Lung microvascular endothelial cell (primary cell): ENCODE measurements around the gene VPS37C. TPM values are rescaled to one million over a fixed set of nuclear protein-coding genes. Genes with fewer than 3 reads are reported as not detected.

Source experiments
- DNase-seq, 2 donors: peaks; one replicate each; pipeline versions ENCODE4 v3.0.0 to v3.0.0-alpha.2; 2010; ENCODE audit warnings: low read depth in 2 of 2
- total RNA-seq: library from RNA; depleted of rRNA; stranded (reverse); fragments of >200 nt; gene quantifications from 2 replicates; pipeline ENCODE4 v1.2.1, GENCODE V29; 2014

The VPS37C gene
- total RNA-seq, 1 donor from 2014 or later = 6.2 TPM

DNA sequence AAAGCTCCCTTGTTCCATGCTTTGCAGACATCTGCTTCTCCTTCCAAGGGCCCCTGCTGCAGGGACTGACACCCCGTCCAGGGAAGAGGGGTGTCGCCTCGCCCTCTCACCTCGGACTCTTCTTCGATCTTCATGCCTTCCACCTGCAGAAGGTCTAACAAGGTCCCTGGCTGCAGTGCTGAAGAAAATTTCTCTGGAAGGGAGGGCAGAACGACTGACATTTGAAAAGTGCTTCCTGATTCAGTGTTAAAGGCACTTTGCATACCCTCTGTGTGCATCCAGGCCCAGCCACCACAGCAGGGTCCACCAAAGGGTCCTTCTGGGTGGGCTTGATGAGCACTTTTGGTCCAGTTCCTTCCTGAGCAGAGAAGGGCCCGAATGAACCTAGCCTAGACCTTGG lies 28.1 kb downstream of the VPS37C start:
- DNase-seq = no peak

DNA sequence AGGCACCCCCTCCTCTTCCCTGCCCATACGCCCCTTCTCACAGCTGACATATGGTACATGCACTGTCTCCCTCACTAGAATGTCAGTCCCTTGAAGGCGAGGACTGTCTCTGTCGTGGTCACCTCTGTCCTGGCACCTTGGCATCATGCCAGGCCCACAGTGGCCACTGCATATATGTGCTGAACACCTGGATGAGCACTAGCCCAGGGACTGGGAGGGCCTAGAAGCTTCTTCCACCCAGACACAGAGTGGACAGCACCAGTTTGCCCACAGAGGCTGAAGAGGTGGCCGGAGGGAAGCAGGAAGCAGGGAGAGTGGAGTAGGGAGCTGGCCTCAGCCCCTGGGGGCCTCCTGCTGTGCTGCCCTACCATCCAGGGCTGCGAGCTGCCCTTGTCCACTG lies 28.6 kb downstream of the VPS37C start:
- DNase-seq = no peak

DNA sequence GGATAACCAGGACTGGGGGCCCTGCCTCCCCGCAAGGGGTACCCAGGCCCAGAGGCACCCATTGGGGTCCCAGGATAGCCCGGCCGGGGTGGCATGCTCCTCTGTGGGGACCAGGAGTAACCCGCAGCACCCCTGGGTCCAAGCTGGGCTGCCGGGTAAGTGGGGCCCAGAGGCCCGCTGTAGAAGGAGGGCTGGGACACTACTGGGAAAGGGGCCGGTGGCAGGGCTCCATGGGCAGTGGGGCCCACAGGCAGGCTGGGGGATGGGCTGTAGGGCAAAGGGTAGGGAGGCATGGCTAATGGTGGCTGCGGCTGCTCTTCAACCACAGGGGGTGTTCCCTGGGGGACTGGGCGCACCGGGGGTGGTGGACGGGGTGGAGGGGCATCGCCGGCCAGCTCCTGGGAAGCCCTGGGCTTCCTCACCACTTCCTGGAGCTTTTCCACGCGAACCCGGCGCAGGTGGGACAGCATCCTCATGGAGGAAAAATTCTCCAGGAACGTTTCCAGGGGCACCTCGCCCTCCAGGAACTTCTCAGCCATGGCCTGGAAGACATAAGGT lies 29.1 kb downstream of the VPS37C start:
- DNase-seq = no peak

DNA sequence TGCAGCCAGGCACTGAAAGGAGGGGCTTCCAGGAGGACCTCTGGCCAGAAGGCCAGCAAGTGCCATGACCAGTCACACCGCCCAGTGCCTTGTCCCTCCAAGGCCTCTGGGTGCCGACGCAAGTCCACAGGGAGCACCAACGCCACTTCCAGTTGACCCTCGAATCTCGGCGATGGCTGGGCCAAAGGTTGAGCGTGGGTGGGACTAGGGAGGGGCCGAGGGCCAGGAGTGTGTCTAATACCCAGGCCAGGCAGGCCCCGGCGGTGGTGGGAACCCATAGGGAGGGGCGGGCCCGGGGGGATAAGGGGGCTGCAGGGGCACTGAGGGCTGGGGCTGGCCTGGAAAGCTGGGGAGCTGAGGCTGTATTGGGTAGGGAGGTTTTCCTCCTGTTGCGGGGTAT lies 29.6 kb downstream of the VPS37C start:
- DNase-seq = no peak

DNA sequence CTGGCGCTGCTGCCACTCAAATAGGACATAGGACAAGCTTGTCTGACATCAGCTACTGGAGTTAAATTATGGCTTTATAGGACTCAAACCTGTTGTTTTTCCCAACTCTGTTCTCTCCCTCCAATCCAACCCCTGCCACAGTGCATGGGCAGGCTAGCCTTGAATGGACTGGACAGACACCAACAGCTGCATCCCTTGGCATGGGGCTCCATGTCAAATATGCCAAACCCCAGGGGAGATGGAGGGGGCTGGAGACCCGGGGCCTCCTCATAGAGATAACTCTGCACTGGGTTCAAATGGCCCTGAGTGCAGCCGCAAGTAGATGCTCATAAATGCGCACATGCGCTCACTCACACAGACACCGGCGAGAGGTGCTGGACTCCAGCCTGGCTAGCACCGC lies 30.0 kb downstream of the VPS37C start:
- no peak for DNase-seq

DNA sequence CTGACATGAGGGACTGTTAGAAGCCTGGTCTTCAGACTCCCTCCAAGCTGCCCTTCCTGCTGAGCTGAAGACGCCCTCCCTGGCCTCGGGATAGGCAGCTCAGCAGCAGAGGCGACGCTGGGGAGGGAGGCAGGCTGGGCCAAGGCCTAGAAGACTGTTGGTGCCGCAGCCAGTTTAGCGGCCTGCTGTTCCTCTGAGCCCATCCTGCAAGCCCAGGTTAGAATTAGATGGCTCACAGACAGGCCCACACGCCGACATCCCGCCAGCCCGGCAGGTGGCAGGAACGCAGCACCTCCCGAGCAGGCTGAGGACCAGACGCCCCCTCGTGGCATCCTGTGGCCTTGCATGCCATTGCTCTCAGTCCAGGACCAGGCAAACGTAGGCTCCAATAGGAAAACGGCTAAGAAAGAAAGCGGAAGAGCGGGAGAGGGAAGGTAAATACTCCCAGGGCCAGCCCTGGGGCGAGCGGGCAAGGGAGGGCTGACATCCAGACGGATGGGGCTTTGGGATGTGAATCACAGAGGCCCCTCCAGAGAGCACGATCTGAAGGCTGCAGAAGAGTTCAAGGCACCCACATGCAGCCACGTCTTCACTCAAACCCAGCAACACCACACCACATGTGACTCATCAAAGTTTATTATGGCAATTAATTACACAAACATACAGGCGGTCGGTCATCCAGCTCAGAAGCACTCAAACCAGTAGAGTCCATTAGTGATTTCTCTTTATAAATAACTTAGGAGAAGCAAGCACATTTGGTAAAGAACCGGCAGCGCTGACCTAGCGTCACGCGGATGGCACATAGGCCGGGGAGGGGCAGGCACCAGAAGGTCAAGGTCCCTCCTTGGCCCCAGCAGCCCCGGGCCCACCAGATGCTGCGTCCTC lies 31.3 kb downstream of the VPS37C start:
- peak; percentile 91 to 93 for DNase-seq

DNA sequence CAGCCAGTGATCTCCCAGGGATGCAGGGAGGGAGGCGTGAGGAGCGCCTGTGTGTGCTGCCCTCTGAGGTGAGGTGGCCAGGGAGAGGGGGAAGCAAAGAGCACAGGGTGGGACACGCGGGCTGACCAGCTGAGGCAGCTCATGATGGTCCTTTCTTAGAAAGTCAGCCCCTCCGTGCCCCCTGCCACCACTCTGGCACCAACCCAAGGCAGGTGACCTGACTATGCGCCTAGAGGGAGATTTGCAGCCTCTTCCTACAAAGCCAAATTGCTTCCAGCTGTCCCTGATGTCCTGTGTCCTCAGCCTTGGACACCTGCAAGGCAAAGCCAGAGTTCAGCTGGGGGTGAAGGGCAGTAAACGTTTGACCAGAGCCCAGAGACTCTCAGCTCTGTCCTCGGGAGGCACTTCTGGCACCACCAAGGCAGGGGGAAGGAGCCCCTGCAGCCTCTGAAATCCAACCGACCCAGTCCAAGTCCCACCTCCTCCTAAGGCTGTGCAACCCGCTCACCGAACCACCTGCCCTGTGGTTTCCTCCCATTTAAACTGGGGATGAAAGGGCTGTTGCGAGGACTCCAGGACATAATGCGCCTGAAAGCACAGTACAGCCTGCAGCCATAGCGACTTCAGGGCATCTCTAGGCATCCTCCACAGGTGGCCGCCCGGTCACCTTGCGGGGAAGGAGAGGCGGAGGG lies 32.1 kb downstream of the VPS37C start:
- no peak for DNase-seq

DNA sequence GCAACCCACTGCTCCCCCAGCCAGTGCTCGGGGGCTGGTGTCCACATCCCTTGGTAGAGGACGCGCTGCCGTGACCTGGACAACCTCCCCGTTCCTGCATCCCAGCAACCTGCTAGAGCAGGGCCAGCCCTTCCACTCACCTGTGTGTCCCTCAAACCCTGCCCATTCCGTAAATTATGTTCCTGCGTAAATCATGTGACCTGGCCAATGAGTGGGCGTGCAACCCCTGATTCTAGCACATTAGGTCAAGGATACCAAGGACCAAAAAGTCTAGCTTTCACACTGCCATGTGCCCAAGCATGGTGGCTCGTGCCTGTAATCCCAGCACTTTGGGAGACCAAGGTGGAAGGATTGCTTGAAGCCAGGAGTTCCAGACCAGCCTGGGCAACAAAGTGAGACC lies 33.2 kb downstream of the VPS37C start:
- DNase-seq = no peak

DNA sequence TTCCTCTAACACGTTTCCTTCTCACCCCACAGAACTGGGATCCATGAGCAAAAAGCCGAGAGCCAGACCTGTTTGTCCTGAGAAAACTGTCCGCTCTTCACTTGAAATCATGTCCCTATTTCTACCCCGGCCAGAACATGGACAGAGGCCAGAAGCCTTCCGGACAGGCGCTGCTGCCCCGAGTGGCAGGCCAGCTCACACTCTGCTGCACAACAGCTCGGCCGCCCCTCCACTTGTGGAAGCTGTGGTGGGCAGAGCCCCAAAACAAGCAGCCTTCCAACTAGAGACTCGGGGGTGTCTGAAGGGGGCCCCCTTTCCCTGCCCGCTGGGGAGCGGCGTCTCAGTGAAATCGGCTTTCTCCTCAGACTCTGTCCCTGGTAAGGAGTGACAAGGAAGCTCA lies 35.0 kb downstream of the VPS37C start:
- DNase-seq = peak in 1 of 2 donors; percentile 50

DNA sequence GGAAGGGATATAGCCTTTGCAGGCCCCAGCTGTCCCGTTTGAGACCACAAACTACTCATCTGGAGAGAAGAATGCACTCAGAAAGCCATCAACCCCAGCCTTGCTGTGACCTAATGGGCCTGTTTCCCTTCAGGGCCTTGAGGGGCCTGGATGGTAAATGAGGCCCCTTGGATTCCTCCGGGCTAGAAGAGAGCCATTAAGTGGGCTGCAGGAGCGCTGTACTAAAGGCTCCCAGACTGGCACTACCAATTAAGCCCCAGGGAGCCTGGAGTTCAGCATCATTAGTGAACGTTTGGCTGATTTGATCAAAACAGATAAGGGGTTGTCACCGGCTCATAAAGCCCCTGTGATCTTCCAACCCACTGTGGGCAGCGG lies 35.9 kb downstream of the VPS37C start:
- no peak for DNase-seq

DNA sequence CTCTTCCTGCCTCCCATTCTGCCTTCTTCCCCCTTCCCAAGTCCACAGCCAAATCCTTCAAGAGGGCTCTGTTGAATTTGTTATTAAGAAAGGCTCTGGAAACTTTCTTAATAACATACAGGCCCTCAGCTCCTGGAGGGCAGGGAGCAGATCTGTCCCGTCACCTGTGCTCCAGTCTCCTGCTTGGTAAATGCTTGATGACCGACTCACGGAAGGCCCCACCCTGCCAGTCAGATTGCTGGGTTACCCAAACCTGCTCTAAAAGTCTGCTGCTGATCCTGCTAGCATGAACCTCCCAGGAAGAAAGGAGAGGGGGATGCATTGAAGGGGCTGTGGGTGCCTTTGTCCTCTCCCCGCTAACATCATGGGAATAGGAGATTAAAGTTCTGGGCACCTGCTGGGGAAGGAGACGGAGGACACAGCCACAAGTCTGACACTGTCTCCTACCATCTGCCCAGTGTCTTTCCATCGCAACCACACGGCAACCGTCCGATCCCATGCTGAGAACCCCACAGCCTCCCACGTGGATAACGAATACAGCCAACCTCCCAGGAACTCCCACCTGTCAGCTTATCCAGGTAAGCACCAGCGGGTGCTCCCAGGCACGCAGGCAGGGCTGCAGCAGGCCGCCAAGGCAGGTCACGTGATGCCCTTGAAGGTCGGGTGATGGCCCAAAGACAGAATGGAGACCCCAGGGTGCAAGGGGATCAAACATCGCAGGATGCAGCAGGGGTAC lies 36.5 kb downstream of the VPS37C start:
- no peak for DNase-seq

DNA sequence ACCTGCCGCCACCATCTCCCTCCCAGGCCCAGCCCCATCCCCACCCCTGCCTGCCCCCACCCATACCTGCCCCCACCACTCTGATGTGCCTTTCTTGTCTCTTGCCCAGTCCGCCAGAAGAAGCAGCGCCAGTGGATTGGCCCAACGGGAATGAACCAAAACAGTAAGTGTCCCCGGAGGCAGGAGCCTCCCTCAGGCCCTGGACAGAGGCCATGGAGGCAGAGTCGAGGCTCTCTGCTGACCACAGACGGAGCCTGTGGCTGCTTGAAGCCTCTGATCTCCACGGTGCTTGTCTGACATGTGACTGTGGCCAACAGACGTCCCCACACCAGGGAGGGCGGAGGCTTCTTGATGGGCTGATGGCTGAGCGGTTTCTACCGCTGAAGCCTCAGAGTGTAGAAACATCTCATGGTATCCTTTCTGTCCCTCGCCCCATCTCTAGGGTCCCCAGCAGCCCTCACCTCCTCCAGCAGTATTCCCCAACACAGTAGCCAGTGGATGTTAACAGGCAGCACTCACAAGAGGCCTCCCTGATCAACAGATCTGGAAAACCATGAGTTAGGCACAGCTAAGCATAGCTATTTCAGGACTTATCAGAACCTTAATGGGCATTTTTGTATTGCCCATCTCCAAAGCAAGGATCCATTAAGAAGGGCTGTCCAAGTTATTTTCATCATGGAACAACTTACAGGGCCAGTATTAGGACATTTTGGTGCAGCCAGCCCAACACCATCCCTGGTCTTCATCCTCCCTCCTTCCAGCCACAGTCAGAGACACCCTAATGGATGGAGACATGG lies 37.3 kb downstream of the VPS37C start:
- DNase-seq = no peak

DNA sequence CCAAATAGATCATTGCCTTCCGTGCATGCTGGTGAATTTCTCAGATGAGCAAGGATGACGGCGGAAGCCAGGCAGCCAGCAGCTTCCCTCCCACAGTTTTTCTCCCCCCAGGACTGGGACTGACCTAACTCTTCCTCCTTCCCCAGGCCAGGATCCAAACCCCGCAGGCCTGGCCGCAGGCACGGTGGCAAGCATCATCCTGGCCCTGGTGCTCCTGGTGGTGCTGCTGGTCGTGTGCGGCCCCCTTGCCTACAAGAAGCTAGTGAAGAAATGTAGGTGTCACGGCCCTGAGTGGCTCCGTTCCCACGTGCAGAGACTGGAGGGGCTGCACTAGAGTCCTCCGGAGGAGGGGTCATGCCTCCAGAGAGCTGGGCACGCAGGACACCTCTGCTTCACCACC lies 38.5 kb downstream of the VPS37C start:
- DNase-seq = no peak

DNA sequence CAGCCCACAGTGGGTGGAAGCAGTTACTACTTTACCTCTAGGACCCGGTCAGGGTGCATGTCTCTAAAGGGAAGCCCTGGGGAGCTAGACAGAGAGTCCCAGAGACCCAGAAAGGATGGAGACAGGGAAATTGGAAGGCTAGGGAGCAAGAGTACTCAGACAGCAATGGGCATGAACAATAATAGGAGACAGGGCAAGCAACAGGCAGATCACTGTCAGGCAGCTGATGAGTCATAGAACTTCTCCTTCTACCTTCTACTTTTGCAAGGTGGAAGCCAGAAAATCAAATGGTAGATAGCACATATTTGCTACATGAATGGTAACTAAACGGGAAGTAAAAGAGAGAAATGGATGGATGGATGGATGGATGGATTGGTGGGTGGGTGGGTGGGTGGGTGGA lies 39.3 kb downstream of the VPS37C start:
- no peak for DNase-seq

DNA sequence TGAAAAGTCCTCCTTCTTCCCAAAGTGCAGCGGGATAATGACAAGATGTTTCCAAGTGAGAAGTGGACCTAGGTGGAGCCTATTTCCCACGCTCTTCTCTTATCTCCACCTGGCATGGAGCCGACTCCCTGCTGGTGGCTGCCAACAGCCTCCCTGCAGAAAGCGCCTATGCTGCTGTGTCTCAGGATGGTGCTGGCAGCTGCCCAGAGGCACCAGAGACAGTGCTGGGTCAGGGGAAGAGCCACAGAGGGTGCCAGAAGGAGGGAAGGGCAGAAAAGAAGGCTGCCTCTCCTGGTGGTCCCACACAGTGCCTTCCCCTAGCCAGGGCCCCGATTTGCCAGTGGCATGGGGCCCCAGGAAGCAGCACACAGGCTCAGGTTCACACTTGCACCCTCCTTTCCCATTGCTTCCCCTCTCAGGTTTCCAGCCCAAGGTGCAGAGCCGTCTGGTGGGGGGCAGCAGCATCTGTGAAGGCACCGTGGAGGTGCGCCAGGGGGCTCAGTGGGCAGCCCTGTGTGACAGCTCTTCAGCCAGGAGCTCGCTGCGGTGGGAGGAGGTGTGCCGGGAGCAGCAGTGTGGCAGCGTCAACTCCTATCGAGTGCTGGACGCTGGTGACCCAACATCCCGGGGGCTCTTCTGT lies 39.9 kb downstream of the VPS37C start:
- DNase-seq = peak in 1 of 2 donors; percentile 11

DNA sequence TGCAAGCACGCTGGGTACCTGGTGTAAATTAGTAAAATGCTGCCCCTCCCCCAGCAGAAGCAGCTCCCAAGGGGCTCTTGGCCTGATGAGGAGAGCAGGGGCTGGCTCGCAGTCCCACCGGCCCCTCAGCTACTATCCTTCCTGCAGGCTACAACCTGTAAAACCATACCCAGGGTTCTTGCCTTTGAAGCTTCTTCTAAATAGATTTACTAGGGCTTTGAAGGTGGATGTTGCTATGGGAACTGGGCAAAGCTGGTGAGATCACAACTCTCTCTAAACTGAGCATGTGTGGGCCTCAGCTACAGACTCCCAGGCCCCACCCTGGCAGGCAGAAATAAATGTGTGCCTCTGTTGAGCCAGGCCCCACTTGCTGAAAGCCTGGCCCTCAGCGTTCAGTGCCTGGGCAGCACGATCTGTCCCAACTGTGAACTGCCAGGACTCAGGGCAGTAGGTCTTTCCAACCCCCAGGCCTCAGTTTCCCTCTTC lies 40.5 kb downstream of the VPS37C start:
- peak in 1 of 2 donors; percentile 16 for DNase-seq

DNA sequence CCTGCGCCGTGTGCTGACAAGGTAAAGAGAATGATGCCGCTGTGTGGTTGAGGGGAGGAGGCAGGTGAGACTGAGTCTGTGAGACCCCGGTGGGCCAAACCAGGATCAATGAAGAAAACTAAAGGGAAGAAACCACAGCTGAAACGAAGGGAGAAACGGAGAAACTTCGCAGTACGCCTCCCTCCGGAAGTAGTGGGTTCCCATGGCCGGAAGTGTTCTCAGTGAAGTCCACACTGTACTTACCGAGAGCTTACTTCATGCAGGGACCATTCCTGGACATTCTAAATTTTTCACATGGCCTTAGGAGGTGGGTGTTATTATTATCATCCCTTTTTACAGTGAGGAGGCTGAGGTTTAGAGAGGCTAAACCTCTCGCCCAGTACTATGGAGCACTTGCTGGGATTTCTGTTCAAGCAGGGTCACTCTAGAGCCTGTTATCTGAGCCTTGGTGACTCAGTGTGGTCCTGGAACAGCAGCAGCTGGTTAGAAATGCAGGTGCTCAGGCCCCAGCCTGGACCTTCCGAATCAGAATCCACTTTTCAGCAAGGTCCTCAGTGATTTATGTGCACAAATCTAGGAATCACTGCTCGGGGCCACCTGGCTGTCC lies 41.0 kb downstream of the VPS37C start:
- DNase-seq = no peak

DNA sequence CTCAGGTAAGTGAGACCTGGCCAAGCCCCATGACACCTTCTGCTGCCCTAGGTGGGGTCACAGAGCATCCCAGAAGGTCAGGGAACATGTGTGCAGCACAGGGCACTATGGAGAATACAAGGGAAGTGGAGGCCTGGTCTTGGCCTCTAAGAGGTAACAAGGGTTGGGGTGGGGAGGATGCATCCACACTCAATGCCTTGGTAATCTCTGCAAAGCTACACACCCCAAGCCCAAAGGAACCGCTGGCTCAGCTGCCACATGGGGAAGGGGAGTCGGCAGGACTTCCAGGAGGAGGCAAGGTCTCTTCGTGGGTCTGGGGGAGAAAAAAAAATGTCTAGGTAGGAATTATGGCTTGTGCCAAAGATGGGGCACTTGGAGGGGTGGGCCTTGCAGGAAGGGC lies 41.7 kb downstream of the VPS37C start:
- no peak for DNase-seq

DNA sequence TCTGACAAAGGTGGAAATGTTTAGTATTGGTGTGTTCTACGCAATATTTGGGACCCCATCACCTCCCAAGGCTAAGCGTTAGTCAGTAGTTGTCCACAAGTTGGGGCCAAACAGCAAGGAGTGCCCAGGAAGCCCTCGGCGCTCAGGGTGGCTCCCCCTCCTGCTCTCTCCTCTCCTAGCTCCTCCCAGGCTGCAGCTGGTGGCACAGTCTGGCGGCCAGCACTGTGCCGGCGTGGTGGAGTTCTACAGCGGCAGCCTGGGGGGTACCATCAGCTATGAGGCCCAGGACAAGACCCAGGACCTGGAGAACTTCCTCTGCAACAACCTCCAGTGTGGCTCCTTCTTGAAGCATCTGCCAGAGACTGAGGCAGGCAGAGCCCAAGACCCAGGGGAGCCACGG lies 42.2 kb downstream of the VPS37C start:
- no peak for DNase-seq

DNA sequence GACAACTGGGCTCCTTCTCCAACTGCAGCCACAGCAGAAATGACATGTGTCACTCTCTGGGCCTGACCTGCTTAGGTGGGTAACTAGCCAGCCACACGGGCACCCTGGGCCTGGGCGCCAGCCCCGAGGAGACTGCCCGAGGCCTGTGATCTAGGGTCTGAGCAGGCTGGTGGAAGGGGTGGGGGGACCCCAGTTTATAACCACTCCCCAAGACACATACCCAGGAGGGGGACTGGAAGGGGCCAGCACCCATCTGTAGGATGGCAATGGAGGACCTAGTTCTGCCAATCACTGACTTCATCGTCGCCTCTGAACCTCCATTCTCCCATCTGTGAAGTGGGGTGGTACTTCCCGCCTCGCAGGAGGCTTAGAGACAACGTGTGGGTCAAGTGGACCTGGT lies 42.8 kb downstream of the VPS37C start:
- DNase-seq = no peak
